Upper lobe of right lung (tissue), 1 donor: ENCODE data around the gene RUNX2. TPM values are rescaled to one million over a fixed set of nuclear protein-coding genes. Genes with fewer than 3 reads are reported as not detected.

Experiments used
- ATAC-seq: fragments of 200-7000 bp; cut with Tn5 transposase; one replicate; pipeline ENCODE4 v1.9.1; 2020; ENCODE audit warnings: mild to moderate bottlenecking, moderate library complexity
- DNase-seq: peaks from one replicate; pipeline ENCODE4 v3.0.0-alpha.2; 2020
- H3K27ac ChIP-seq: fragments of 200-600 bp; one replicate; pipeline ENCODE4 v1.8.0; 2022
- H3K27me3 ChIP-seq: fragments of 200-600 bp; one replicate; pipeline ENCODE4 v1.8.0; 2022; ENCODE audit warnings: mild to moderate bottlenecking
- H3K36me3 ChIP-seq: fragments of 200-600 bp; one replicate; pipeline ENCODE4 v1.8.0; 2022
- H3K4me1 ChIP-seq: fragments of 200-600 bp; one replicate; pipeline ENCODE4 v1.8.0; 2022
- H3K4me3 ChIP-seq: fragments of 200-600 bp; one replicate; pipeline ENCODE4 v1.8.0; 2022; ENCODE audit warnings: mild to moderate bottlenecking
- H3K9me3 ChIP-seq: fragments of 200-600 bp; one replicate; pipeline ENCODE4 v1.8.0; 2022
- CTCF ChIP-seq: fragments of 200-600 bp; IDR thresholded peaks from one replicate; pipeline ENCODE4 v1.8.0; 2022; ENCODE audit warnings: antibody characterized with exemption
- intact Hi-C: fragments of 100-400 bp; cut with DNase I; formaldehyde crosslinking; loops from one replicate; pipeline ENCODE4 v1.11.0; 2022
- total RNA-seq: library from RNA; stranded (reverse); fragmentation: NEBNext Ultra II Directional; extraction: Animal tissue kit (Norgen Biotek cat#: 25700); gene quantifications from one replicate; pipeline ENCODE4 v1.2.1, GENCODE V29; 2021
- donor health status: DM: no; HTN: yes; CAD: no; lungs with severe emphysema.

RUNX2 gene
- total RNA-seq, 1 donor from 2014 or later: 4.6 TPM

GRCh38 chr6:45640811-45641210 is 312.7 kb downstream of the RUNX2 start:
- Histone ChIP-seq H3K4me3 (no peak overlapping the region), H3K27ac (no peak overlapping the region), H3K4me1 (no peaks in the 10 kb centered on the region), H3K27me3 (no peaks in the 10 kb centered on the region), H3K36me3 (no peaks in the 10 kb centered on the region), H3K9me3 (no peaks in the 10 kb centered on the region)
- no peak for DNase-seq
- intact Hi-C loops: no loop called here
- no peak for ATAC-seq
- TF ChIP-seq CTCF: no peak

GRCh38 chr6:45642331-45643125 is 314.4 kb downstream of the RUNX2 start:
- Histone ChIP-seq H3K27ac (no peak overlapping the region), H3K9me3 (no peaks in the 10 kb centered on the region), H3K4me3 (no peak overlapping the region), H3K27me3 (no peaks in the 10 kb centered on the region), H3K36me3 (no peaks in the 10 kb centered on the region), H3K4me1 (no peaks in the 10 kb centered on the region)
- intact Hi-C loops: no loop called here
- ATAC-seq: no peak
- DNase-seq: no peak
- no peak for TF ChIP-seq CTCF

- DNase-seq: no peak
- intact Hi-C loops: no loop called here
- Histone ChIP-seq H3K27me3 (no peaks in the 10 kb centered on the region), H3K27ac (no peak overlapping the region), H3K36me3 (no peaks in the 10 kb centered on the region), H3K4me1 (no peaks in the 10 kb centered on the region), H3K4me3 (no peak overlapping the region), H3K9me3 (no peaks in the 10 kb centered on the region)
- ATAC-seq: no peak
- no peak for TF ChIP-seq CTCF
Observed at GRCh38 chr6:45643126-45643525, 315.0 kb downstream of the RUNX2 start.

- no peak for TF ChIP-seq CTCF
- ATAC-seq (no peak), DNase-seq (no peak)
- H3K36me3 ChIP-seq: no peaks in the 10 kb centered on the region
- no peak overlapping the region for H3K4me3 ChIP-seq
- no peak overlapping the region for H3K27ac ChIP-seq
- H3K27me3 ChIP-seq: no peaks in the 10 kb centered on the region
- intact Hi-C loops: no loop called here
- H3K4me1 ChIP-seq: no peaks in the 10 kb centered on the region
- H3K9me3 ChIP-seq: no peaks in the 10 kb centered on the region
Observed at GRCh38 chr6:45644720-45645119, 316.6 kb downstream of the RUNX2 start.

- intact Hi-C loops: no loop called here
- Histone ChIP-seq H3K4me1 (no peaks in the 10 kb centered on the region), H3K4me3 (no peak overlapping the region), H3K27ac (no peak overlapping the region), H3K9me3 (no peaks in the 10 kb centered on the region), H3K36me3 (no peaks in the 10 kb centered on the region), H3K27me3 (no peaks in the 10 kb centered on the region)
- DNase-seq (no peak), ATAC-seq (no peak)
- TF ChIP-seq CTCF: no peak
Observed at GRCh38 chr6:45645302-45645701, 317.2 kb downstream of the RUNX2 start.
